GM10266 (cell line): Measurements from ENCODE around the gene TMEM87A.

Source experiments
- DNase-seq: peaks from one replicate; pipeline ENCODE4 v3.0.0; 2012; ENCODE audit errors: extremely low spot score
- TF ChIP-seq, protein P1 (sequence below): IDR thresholded peaks from 2 replicates; pipeline ENCODE4 v1.5.1; 2012; ENCODE audit warnings: mild to moderate bottlenecking, low read depth; ENCODE audit not compliant: control insufficient read depth, insufficient read depth; ENCODE audit errors: missing control alignments

TMEM87A gene

DNA sequence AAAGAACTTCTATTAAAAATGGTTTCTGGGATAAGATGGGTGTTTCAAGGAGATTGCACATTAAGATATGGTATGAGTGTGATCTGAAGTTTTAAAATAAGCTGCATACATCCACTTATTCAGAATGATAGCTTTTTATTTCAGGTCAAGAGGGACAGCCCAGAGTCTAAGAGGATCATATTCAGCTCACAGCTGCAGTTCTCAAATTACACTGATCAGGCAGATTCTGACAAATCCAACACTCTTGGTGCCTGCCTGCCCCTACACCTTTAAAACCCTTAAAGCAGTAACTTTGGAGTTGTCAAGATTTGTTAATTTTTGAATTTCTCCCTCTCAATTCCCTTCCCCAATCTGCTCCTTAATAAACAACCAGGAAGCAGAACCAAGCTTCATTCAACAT is 9.1 kb upstream of the TMEM87A start:
- TF ChIP-seq, protein P1, sequence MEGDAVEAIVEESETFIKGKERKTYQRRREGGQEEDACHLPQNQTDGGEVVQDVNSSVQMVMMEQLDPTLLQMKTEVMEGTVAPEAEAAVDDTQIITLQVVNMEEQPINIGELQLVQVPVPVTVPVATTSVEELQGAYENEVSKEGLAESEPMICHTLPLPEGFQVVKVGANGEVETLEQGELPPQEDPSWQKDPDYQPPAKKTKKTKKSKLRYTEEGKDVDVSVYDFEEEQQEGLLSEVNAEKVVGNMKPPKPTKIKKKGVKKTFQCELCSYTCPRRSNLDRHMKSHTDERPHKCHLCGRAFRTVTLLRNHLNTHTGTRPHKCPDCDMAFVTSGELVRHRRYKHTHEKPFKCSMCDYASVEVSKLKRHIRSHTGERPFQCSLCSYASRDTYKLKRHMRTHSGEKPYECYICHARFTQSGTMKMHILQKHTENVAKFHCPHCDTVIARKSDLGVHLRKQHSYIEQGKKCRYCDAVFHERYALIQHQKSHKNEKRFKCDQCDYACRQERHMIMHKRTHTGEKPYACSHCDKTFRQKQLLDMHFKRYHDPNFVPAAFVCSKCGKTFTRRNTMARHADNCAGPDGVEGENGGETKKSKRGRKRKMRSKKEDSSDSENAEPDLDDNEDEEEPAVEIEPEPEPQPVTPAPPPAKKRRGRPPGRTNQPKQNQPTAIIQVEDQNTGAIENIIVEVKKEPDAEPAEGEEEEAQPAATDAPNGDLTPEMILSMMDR, result no peak

DNA sequence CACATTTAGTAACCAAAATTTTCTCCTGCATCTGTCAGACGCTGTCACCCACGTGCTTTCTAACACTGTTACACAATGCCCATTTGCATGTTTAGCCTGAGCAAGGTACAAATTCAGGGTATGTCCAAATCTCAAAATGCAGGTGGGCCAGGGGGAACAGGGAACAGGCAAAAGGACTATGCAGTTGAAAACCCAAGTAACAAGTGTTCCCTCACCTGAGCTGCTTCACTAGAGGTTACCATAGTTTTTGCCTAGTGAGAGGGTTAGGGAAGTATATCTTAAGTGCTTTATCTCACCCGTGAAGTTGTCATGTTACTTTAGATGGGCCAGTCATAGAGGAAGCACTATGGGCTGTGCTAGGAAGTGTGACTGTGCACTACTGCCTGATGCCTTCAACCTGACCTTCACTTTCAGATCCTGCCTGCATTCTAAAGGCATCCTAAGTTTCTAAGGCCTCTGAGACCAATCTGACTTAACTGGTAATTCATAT is 6.0 kb upstream of the TMEM87A start:
- no peak for DNase-seq
- TF ChIP-seq, protein P1, result no peak

More for the DNA sequence above, 9.1 kb upstream of the TMEM87A start:
- DNase-seq, result no peak

DNA sequence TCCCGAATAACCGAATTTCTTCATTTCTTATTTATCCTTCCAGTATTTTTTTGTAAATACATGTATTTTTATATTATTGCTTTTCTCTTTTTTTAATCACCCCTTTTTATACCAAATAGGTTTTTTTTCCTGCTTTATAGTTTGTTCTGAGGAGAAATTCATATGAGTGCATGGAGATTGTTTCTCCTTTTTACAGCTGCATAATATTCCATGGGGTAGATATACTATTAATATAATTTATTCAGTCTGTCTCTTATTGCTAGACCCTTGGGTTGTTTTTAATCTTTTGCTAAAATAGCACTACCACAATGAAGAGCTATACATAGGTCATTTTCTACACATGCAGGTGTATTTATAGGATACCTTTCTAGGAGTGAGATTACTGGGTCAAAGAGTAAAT is 3.5 kb upstream of the TMEM87A start:
- no peak for DNase-seq
- TF ChIP-seq, protein P1, result no peak

DNA sequence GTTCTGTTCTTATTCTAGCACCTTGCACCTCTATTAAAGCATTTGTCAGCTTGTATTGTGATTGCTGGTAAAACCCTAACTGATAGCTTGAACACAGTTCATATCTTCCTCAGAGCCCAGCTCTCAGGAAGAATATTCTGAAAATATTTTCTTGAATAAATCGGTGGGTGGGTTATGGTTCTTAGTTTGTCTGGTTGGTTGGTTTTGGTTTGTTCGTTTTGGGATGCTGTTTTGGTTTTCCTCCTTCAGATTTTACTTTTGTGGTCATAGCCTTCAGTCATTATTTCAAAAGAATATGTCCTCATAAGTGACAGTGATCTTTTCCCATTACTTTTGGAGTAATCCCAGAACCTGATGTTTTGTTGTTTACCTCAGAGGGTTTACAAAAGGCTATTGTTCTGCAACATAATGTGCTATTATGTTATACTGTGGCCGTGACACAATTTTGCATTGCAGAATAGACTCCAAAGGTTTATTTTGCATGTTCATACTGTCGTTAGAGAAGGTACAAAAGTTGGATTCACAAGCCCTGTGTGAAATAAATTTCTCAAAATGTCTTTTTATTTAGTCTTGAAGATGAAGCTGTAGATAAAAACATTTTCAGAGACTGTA is 2.7 kb upstream of the TMEM87A start:
- no peak for DNase-seq
- TF ChIP-seq, protein P1, result no peak

DNA sequence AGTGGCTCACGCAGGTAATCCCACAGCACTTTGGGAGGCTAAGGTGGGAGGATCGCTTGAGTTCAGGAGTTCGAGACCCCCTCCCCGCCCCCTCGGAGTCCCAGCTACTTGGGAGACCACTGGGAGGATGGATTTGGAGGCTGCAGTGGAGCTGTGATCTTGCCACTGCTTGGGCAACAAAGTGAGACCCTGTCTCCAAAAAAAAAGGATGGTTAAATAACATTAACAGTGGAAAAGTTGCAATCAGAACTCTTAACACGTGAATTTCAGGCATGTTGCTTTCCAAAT is 1.4 kb upstream of the TMEM87A start:
- TF ChIP-seq, protein P1, result no peak
- no peak for DNase-seq

DNA sequence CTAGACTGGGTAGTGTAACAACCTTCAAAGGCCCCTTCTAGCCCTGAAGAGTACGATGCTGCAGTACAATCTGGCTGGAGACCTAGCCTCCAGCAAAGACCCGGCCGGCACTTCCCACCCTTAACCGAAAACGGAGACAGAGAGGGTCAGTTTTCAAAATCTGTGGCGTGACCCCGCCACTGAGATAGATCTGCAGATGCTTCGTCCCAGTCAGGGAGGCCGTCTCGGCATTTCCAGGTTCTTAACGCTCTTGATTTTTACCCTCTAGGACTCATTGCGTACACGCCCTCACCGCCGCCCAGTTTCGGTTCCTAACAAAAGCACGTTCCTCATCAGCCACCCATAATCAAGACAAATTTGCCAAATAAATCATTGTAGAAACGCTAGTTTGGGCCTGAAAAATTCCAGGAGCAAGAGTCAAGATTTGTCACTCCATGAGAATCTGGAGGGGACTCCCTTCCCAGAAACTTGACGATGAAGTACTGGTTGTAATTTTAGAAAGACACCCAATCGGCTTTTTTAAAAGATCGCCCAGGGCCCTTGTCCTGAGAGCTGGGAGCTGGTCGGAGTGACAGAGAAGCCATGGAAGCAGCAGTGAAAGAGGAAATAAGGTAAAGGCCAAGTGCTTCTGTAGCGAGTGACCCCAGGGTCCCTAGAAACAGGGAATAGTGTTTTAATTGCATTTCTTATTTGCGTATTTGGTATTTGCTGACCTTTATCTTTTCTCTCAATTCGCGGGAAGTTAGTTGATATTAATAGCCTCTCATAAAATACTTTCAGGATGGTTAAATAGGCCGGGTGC is 868 bp upstream of the TMEM87A start:
- peak; percentile 31 for DNase-seq
- TF ChIP-seq, protein P1, result no peak

DNA sequence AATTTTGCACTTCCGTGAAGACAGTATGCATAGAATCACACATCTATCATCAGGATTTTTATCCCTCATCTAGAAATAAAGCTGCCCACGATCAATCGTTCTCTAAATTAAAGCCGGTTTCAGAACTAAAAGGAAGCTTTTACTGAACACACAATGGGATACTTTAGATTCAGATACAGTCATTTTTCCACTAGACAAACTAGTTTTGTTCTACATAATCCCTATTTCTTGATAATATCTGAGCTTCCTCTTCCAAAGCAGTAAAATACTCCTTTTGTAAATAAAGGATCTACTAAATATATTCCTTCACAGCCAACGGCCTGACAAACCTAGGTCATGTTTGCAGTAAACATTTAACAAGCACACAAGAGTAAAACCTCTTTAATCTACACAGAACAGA is 2.2 kb downstream of the TMEM87A start:
- no peak for DNase-seq
- TF ChIP-seq, protein P1, result no peak
